CD14-positive monocyte (primary cell): ENCODE data around the gene ACP1. TPM values are rescaled to one million over a fixed set of nuclear protein-coding genes. Genes with fewer than 3 reads are reported as not detected.

Source experiments
- DNase-seq, 3 donors: peaks; one replicate each; pipeline ENCODE4 v3.0.0-alpha.2; 2011 to 2022
- H2AFZ ChIP-seq: 2 replicates; pipeline ENCODE4 v1.6.0; 2012; ENCODE audit warnings: mild to moderate bottlenecking, low read depth, low read length, inconsistent platforms; ENCODE audit not compliant: insufficient read depth, poor library complexity, severe bottlenecking
- H3K27ac ChIP-seq, 2 donors: 1 replicate in 1 of 2; 2 replicates in 1 of 2; pipeline ENCODE4 v1.5.1; 2012 to 2013; ENCODE audit warnings: low read length in 2 of 2, control low read depth in 1 of 2, inconsistent platforms in 1 of 2, low read depth in 1 of 2, mild to moderate bottlenecking in 1 of 2
- H3K27me3 ChIP-seq, 2 donors: one replicate each; pipeline versions ENCODE4 v1.6.0 to v1.6.1; 2011 to 2013; ENCODE audit warnings: low read length in 2 of 2; ENCODE audit not compliant: control insufficient read depth in 2 of 2, insufficient read depth in 2 of 2
- H3K36me3 ChIP-seq, 2 donors: replicated peaks in 1 of 2; 1 replicate in 1 of 2; 2 replicates in 1 of 2; pipeline versions ENCODE4 v1.5.1 to v1.6.1; 2012 to 2013; ENCODE audit warnings: low read length in 2 of 2, control low read depth in 1 of 2, inconsistent platforms in 1 of 2, mild to moderate bottlenecking in 1 of 2; ENCODE audit not compliant: insufficient read depth in 2 of 2, control insufficient read depth in 1 of 2
- H3K4me1 ChIP-seq, 2 donors: 1 replicate in 1 of 2; 2 replicates in 1 of 2; pipeline versions ENCODE4 v1.5.1 to v1.6.1; 2012 to 2013; ENCODE audit warnings: low read length in 2 of 2, control low read depth in 1 of 2, inconsistent platforms in 1 of 2, mild to moderate bottlenecking in 1 of 2, moderate library complexity in 1 of 2; ENCODE audit not compliant: insufficient read depth in 2 of 2, control insufficient read depth in 1 of 2
- H3K4me2 ChIP-seq: replicated peaks from 2 replicates; pipeline ENCODE3; 2012; ENCODE audit warnings: low read length, moderate library complexity, mild to moderate bottlenecking; ENCODE audit not compliant: poor library complexity, severe bottlenecking; ENCODE audit errors: extremely low read depth
- H3K4me3 ChIP-seq, 3 experiments: fragments of 200-600 bp in 1 of 3; sonication (generic) in 1 of 3; replicated peaks in 1 of 3; 1 replicate in 2 of 3; 2 replicates in 1 of 3; pipeline ENCODE4 v1.5.1; 2011 to 2013; ENCODE audit warnings: low read length in 3 of 3, mild to moderate bottlenecking in 3 of 3, control low read depth in 2 of 3, low read depth in 2 of 3, inconsistent platforms in 1 of 3, moderate library complexity in 1 of 3
- H3K79me2 ChIP-seq: 2 replicates; pipeline ENCODE4 v1.6.0; 2012; ENCODE audit warnings: mild to moderate bottlenecking, control low read depth, inconsistent platforms, low read length, moderate library complexity; ENCODE audit not compliant: insufficient read depth
- H3K9ac ChIP-seq: 2 replicates; pipeline ENCODE4 v1.6.0; 2017; ENCODE audit warnings: low read length, mild to moderate bottlenecking; ENCODE audit not compliant: insufficient read depth, poor library complexity, severe bottlenecking
- H3K9me3 ChIP-seq, 2 donors: replicated peaks in 1 of 2; 1 replicate in 1 of 2; 2 replicates in 1 of 2; pipeline versions ENCODE4 v1.5.1 to v1.6.1; 2012 to 2013; ENCODE audit warnings: low read length in 2 of 2, control low read depth in 1 of 2; ENCODE audit not compliant: control insufficient read depth in 1 of 2, insufficient read depth in 1 of 2
- H4K20me1 ChIP-seq: 2 replicates; pipeline ENCODE4 v1.6.0; 2012; ENCODE audit warnings: mild to moderate bottlenecking, low read length, control low read depth, moderate library complexity; ENCODE audit not compliant: insufficient read depth
- H3K27ac Mint-ChIP-seq, 7 donors: one replicate each; pipeline ENCODE4 v1.8.0; 2020; ENCODE audit warnings: mild to moderate bottlenecking in 7 of 7, mixed read lengths in 7 of 7, moderate library complexity in 6 of 7, inconsistent platforms in 2 of 7
- H3K27me3 Mint-ChIP-seq, 3 donors: one replicate each; pipeline ENCODE4 v1.8.0; 2021 to 2022; ENCODE audit warnings: low read depth in 3 of 3, mild to moderate bottlenecking in 3 of 3, mixed read lengths in 3 of 3, moderate library complexity in 3 of 3, inconsistent platforms in 1 of 3
- H3K36me3 Mint-ChIP-seq, 2 donors: one replicate each; pipeline ENCODE4 v1.8.0; 2020; ENCODE audit warnings: mixed read lengths in 2 of 2, inconsistent platforms in 1 of 2, mild to moderate bottlenecking in 1 of 2
- H3K4me1 Mint-ChIP-seq: one replicate; pipeline ENCODE4 v1.8.0; 2020; ENCODE audit warnings: mild to moderate bottlenecking, mixed read lengths
- H3K4me3 Mint-ChIP-seq, 2 donors: one replicate each; pipeline ENCODE4 v1.8.0; 2020; ENCODE audit warnings: mild to moderate bottlenecking in 2 of 2, mixed read lengths in 2 of 2, moderate library complexity in 1 of 2
- H3K9me3 Mint-ChIP-seq, 7 donors: one replicate each; pipeline ENCODE4 v1.8.0; 2020 to 2022; ENCODE audit warnings: mixed read lengths in 7 of 7, mild to moderate bottlenecking in 6 of 7, moderate library complexity in 6 of 7, inconsistent platforms in 2 of 7
- CTCF ChIP-seq: fragments of 200-600 bp; IDR thresholded peaks from one replicate; pipeline ENCODE4 v1.8.0; 2022; ENCODE audit warnings: antibody characterized with exemption, mild to moderate bottlenecking
- WGBS: methylation state at CpG from one replicate; pipeline ENCODE4 v1.1.5; 2013; ENCODE audit warnings: missing lambda C conversion rate; ENCODE audit not compliant: insufficient coverage; 5-methylcytosine and 5-hydroxymethylcytosine counted together
- intact Hi-C, 2 donors: fragments of 100-400 bp; cut with micrococcal nuclease; formaldehyde crosslinking; loops; one replicate each; pipeline versions ENCODE4 v1.15.0 to v1.15.1; 2023
- polyA plus RNA-seq, 3 donors: library from polyadenylated mRNA; depleted of rRNA in 1 of 3; unstranded in 2 of 3; stranded (reverse) in 1 of 3; fragments of 300-500 nt in 2 of 3; fragments of >200 nt in 1 of 3; fragmentation: Illumina TruSeq in 2 of 3; gene quantifications; 1 replicate in 2 of 3; 2 replicates in 1 of 3; pipeline ENCODE4 v1.2.3, GENCODE V29; 2012 to 2021

ACP1 gene
- polyA plus RNA-seq, 3 donors: 51.8 to 77.0 (median 73.2) TPM

GRCh38 chr2:228115-228514 is 36.6 kb upstream of the ACP1 start:
- H3K4me3 ChIP-seq: no peak overlapping the region
- H3K36me3 ChIP-seq: peaks cover 3 to 39% of the 10 kb centered on the region in 2 donors
- Mint-ChIP-seq H3K4me3 (no peak overlapping the region), H3K4me1 (no peaks in the 10 kb centered on the region), H3K9me3 (peaks cover 0 to 3% (median 0%) of the 10 kb centered on the region in 7 donors), H3K36me3 (peaks cover 19 to 20% of the 10 kb centered on the region in 2 donors), H3K27ac (no peak overlapping the region), H3K27me3 (peaks cover 0 to 2% (median 0%) of the 10 kb centered on the region in 3 donors)
- H3K79me2 ChIP-seq: no peaks in the 10 kb centered on the region
- H3K9me3 ChIP-seq: no peaks in the 10 kb centered on the region
- no peak overlapping the region for H3K9ac ChIP-seq
- no peaks in the 10 kb centered on the region for H3K27me3 ChIP-seq
- H4K20me1 ChIP-seq: no peaks in the 10 kb centered on the region
- intact Hi-C loops: no loop called here
- H3K27ac ChIP-seq: no peak overlapping the region
- 97% methylated on average over 7 of the region's 9 CpGs for WGBS
- no peaks in the 10 kb centered on the region for H3K4me1 ChIP-seq
- TF ChIP-seq CTCF: no peak
- no peak for DNase-seq
- H2AFZ ChIP-seq: no peak overlapping the region
- H3K4me2 ChIP-seq: no peak overlapping the region

- Histone ChIP-seq H3K4me2 (no peak overlapping the region), H3K9me3 (no peaks in the 10 kb centered on the region), H3K27ac (no peak overlapping the region), H2AFZ (no peak overlapping the region), H3K36me3 (peaks cover 3 to 33% of the 10 kb centered on the region in 2 donors), H3K9ac (no peak overlapping the region), H3K4me3 (no peak overlapping the region), H4K20me1 (no peaks in the 10 kb centered on the region), H3K4me1 (no peaks in the 10 kb centered on the region), H3K79me2 (no peaks in the 10 kb centered on the region), H3K27me3 (no peaks in the 10 kb centered on the region)
- Mint-ChIP-seq H3K9me3 (peaks cover 0 to 3% (median 0%) of the 10 kb centered on the region in 7 donors), H3K4me1 (no peaks in the 10 kb centered on the region), H3K36me3 (peaks cover 19 to 20% of the 10 kb centered on the region in 2 donors), H3K4me3 (no peak overlapping the region), H3K27me3 (peaks cover 0 to 2% (median 0%) of the 10 kb centered on the region in 3 donors), H3K27ac (no peak overlapping the region)
- DNase-seq: no peak
- no peak for TF ChIP-seq CTCF
- WGBS: 100% methylated on average over 3 of the region's 8 CpGs
- intact Hi-C loops: no loop called here
These were observed 36.0 kb upstream of the ACP1 start for GRCh38 chr2:228518-229278.
